GM21576 (cell line): ENCODE measurements around the gene HNF4A.

Experiments used
- ATAC-seq: cut with Tn5 transposase; IDR thresholded peaks from one replicate; pipeline ENCODE4 v1.9.1; 2021; ENCODE audit warnings: mild to moderate bottlenecking, moderate library complexity; ENCODE audit not compliant: unreplicated experiment

HNF4A gene

DNA sequence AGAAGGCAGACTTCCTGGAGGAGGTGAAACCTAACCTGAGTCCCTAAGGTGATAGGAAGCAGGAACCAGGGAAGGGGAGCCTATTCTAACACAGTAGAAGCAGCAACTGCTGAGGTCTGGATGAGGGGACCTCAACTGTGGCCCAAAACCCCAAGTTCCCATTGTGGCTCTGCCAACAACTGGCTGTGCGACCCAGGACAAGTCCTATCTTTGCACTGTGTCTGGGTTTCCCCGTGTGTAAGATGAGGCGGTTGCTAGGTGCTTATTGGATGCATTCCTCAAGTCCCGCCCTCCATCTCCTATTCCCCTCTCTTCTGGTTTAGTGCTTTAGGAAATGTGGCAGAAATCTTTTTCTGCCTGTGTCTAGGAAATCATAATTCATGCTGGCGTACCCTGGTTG, 68.0 kb downstream of the HNF4A start:
- ATAC-seq: no peak

DNA sequence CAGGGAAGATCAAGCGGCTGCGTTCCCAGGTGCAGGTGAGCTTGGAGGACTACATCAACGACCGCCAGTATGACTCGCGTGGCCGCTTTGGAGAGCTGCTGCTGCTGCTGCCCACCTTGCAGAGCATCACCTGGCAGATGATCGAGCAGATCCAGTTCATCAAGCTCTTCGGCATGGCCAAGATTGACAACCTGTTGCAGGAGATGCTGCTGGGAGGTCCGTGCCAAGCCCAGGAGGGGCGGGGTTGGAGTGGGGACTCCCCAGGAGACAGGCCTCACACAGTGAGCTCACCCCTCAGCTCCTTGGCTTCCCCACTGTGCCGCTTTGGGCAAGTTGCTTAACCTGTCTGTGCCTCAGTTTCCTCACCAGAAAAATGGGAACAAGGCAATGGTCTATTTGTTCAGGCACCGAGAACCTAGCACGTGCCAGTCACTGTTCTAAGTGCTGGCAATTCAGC, 68.6 kb downstream of the HNF4A start:
- no peak for ATAC-seq

DNA sequence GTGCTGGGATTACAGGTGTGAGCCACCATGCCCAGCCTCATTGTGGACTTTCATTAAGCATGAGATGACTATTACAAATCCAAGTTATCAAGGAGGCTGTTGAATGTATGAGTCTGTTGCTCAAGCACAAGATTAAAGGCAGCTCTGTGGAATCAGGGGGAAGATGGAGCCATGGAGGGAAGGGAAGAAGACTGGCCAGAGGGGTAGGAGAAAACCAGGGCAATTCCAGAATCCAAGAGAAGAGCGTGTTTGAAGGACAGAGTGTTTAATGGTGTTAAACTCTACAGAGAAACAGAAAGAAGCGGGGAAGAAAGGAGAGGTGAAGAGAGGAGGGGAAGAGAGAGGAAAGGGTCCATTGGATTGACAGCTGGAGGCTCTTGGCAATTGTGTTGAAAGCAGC, 70.4 kb downstream of the HNF4A start:
- no peak for ATAC-seq

DNA sequence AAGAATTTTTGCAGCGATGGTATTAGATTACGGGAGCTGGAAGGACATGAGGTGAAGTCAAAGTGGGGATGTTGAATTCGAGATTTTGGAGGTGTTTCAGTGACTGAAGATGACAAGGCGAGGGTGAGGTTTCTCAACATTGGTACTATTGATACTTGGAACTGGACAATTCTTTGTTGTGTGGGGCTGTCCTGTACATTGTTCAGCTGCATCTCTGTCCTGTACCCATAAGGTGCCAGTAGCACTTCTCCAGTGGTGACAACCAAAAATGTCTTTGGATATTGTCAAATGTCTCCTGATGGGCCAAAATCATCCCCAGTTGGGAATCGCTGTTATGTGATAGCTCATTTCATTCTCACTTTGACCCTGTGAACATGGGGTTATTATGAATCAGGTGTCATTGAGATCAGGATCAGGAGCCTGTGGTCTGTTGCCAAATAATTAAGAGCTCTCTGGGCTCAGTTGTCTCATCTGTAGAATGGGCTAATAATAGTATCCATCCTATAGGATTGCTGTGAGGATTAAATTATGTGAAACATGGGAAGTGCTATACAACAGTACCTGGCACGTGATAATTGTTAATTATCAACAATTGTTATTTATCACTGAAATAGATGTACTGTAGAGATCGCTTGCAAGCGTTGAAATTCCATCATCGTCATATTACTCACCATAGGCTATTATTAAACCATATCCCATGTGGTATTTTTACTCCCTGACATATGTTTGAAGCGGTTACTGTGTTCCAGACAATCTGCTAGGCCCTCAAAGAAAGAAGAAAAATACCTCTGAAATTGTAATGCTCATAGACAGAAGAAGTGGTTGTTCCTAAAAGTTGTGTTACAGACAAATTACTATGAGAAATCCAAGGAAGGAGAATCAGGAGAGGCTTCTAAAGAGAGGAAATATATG, 71.6 kb downstream of the HNF4A start:
- no peak for ATAC-seq

DNA sequence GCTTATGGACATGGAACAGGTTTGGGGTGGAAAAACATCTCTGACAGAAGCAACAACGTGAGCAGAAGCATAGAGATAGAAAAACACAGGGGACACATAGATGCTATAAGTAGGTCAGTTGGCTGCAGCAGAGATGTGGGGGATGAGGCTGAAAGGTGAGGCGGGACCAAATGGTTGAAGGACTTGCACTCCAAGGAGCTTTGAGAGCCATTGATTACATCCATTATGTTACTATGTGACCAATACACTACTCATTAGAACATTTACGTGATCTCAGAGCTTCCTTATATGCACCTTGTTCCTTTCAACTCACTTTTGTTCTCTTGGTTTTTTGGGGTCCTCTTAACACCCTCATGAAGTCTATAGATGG, 72.3 kb downstream of the HNF4A start:
- no peak for ATAC-seq

DNA sequence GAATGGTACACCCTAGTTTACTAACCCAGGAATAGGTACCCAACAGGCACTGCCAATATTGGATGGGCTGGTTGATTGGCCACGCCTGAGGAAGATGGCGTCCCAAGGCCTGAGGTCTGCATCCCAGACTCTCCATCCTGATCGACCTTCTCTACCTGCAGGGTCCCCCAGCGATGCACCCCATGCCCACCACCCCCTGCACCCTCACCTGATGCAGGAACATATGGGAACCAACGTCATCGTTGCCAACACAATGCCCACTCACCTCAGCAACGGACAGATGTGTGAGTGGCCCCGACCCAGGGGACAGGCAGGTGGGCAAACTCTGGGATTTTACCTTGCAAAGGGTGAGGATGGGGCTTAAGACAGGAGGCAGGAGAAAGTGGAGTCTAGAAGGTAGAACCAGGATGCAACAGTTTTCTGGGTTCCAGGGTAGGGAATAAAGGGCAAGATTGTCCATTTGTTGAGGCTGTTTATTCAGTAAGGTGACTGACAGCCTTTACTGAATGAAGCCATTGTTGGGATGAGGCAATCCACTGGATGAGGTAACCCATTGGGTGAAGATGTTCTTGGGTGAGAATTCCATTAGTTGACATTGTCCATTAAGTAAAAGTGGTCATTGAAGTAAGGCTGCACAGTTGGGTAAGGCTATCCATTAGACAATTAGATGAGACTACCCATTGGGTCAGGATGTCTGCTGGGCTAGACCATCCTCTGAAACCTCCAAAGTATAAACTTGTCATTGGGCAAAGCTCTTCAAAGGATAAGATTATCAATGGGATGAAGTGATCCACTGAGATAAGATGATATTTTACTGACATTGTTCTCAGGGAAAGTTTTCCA, 72.9 kb downstream of the HNF4A start:
- ATAC-seq: no peak

DNA sequence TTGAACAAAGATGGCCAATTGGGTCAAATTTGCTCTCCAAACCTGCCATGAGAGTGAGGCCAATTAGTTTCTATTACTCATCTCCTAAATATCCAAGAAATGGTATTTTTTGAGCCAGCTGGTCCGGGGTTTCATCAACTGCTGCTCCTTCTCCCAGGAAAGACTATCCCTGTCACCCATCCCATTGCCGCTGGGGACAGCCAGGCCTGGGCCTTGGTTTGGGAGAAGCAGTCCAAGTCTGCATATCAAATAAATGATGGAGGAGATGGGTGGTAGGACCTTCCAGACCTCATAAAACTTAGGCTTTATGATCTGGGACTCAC, 73.5 kb downstream of the HNF4A start:
- ATAC-seq: no peak

DNA sequence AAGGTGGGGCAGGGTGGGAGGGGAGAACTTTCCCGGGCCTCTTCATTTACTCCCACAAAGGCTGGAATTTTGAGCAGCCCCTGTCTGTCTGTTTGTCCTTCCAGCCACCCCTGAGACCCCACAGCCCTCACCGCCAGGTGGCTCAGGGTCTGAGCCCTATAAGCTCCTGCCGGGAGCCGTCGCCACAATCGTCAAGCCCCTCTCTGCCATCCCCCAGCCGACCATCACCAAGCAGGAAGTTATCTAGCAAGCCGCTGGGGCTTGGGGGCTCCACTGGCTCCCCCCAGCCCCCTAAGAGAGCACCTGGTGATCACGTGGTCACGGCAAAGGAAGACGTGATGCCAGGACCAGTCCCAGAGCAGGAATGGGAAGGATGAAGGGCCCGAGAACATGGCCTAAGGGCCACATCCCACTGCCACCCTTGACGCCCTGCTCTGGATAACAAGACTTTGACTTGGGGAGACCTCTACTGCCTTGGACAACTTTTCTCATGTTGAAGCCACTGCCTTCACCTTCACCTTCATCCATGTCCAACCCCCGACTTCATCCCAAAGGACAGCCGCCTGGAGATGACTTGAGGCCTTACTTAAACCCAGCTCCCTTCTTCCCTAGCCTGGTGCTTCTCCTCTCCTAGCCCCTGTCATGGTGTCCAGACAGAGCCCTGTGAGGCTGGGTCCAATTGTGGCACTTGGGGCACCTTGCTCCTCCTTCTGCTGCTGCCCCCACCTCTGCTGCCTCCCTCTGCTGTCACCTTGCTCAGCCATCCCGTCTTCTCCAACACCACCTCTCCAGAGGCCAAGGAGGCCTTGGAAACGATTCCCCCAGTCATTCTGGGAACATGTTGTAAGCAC, 74.1 kb downstream of the HNF4A start:
- no peak for ATAC-seq

DNA sequence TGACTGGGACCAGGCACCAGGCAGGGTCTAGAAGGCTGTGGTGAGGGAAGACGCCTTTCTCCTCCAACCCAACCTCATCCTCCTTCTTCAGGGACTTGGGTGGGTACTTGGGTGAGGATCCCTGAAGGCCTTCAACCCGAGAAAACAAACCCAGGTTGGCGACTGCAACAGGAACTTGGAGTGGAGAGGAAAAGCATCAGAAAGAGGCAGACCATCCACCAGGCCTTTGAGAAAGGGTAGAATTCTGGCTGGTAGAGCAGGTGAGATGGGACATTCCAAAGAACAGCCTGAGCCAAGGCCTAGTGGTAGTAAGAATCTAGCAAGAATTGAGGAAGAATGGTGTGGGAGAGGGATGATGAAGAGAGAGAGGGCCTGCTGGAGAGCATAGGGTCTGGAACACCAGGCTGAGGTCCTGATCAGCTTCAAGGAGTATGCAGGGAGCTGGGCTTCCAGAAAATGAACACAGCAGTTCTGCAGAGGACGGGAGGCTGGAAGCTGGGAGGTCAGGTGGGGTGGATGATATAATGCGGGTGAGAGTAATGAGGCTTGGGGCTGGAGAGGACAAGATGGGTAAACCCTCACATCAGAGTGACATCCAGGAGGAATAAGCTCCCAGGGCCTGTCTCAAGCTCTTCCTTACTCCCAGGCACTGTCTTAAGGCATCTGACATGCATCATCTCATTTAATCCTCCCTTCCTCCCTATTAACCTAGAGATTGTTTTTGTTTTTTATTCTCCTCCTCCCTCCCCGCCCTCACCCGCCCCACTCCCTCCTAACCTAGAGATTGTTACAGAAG, 75.0 kb downstream of the HNF4A start:
- ATAC-seq: no peak

DNA sequence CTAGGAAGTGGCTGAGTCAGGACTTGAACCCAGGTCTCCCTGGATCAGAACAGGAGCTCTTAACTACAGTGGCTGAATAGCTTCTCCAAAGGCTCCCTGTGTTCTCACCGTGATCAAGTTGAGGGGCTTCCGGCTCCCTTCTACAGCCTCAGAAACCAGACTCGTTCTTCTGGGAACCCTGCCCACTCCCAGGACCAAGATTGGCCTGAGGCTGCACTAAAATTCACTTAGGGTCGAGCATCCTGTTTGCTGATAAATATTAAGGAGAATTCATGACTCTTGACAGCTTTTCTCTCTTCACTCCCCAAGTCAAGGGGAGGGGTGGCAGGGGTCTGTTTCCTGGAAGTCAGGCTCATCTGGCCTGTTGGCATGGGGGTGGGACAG, 75.6 kb downstream of the HNF4A start:
- no peak for ATAC-seq

DNA sequence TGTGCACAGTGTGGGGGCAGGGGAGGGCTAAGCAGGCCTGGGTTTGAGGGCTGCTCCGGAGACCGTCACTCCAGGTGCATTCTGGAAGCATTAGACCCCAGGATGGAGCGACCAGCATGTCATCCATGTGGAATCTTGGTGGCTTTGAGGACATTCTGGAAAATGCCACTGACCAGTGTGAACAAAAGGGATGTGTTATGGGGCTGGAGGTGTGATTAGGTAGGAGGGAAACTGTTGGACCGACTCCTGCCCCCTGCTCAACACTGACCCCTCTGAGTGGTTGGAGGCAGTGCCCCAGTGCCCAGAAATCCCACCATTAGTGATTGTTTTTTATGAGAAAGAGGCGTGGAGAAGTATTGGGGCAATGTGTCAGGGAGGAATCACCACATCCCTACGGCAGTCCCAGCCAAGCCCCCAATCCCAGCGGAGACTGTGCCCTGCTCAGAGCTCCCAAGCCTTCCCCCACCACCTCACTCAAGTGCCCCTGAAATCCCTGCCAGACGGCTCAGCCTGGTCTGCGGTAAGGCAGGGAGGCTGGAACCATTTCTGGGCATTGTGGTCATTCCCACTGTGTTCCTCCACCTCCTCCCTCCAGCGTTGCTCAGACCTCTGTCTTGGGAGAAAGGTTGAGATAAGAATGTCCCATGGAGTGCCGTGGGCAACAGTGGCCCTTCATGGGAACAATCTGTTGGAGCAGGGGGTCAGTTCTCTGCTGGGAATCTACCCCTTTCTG, 76.2 kb downstream of the HNF4A start:
- no peak for ATAC-seq

DNA sequence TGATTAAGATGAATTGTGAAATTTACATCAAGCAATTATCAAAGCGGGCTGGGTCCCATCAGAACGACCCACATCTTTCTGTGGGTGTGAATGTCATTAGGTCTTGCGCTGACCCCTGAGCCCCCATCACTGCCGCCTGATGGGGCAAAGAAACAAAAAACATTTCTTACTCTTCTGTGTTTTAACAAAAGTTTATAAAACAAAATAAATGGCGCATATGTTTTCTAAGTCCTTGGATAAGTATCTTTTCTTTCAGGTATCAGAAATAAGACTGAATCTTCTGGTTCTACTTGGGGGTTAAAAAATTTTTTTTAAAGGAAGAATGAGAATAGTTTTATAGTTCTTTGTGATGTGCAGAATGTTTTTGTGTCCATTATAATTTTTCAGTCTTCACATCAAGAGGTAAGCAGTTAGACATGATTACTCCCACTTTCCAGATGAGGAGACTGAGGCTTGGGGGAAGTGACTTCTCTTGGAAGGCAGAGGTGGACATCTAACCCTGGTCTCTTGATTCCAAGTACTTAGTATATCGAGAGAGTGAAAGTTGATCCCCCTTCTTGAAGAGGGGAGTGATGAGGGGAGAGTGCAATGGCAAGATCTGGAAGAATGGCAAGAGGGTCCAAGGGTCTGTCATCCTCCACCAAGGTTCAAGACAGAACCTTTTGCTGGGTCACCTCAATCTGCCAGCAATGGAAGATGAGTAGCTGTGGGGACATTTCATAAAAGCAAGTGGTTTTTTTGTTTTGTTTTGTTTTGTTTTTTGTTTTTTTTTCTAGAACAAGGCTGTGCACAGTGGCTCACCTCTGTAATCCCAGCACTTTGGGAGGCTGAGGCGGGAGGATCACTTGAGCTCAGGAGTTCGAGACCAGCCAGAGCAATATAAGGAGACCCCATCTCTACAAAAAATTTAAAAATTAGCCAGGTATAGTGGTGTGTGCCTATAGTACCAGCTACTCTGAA, 77.4 kb downstream of the HNF4A start:
- no peak for ATAC-seq

DNA sequence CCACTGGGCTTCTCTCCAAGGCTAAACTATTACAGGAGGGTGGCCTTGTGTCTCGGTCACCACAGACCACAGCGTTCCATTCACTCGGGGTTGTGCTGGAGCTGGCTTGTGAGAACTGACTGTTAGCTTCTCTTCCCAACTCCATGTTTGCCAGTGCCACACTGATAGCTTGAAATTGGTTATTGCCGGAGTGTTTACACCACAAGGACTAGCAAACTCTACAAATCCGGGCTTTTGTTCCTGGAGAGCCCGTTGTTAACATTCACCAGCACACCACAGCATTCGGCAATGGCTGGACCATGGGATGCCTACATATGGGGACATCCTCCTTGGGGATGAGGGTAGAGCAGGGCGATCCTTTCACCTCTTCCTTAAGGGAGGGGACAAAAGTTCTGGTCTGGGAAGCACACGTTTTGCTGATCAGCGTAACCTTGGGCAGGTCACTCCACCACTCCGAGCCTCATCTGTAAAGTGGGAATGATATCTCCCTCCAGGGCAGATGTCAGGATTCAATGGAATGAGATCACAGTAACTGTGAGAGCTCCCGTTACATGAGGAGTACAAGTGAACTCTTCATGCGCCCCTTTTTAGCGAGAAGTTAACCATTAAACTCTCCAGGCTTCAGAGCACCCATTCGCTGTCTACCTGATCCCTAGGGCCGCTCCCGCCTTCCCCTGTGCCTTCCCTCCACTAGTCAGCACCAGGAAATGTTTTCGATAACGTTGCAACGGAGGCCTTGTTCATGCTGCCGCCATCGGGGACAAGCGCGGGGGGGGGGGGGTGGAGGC, 78.4 kb downstream of the HNF4A start:
- ATAC-seq: no peak

DNA sequence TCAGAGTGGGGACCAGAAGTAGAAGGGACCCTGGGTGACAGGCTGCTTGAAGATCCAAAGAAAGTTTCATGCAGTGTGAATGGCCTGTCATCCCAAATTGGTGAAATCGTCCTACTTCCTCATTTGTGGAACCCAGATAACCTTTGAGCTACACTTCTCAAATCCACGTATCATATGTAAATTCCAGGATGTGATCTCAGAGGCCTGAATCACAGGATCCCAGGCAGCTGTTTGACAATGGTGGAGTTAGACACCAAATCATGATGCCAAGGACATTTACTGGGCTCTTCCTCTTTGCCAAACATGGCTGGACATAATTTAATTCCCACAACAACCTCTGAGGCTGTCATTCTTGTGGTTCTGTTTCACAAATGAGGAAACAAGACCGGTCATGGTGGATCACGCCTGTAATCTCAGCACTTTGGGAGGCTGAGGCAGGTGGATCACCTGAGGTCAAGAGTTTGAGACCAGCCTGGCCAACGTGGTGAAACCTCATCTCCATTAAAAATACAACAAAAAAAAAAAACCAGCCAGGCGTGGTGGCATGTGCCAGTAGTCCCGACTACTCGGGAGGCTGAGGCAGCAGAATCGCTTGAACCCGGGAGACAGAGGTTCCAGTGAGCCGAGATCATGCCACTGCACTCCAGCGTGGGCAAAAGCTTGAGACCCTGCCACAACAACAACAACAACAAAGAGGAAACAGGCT, 80.3 kb downstream of the HNF4A start:
- ATAC-seq: no peak

DNA sequence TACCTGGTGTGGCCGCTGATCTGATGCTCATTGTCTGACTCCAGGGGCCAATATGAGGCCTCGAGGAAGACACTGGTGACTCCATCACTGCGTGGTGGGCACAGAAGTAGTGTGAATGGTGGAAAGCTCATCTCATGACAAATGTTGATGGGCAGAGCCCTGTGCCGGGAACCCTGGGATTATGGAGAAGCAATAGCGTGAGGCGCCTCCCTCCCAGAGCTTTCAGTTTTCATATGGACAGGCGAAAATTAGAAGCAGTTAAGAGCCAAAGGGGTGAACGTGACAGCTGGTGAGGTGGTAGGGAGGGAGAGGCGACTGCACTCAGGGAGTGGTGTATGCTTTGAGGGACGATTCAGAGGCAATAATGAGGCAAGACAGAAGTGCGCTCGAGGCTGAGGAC, 80.9 kb downstream of the HNF4A start:
- ATAC-seq: no peak

DNA sequence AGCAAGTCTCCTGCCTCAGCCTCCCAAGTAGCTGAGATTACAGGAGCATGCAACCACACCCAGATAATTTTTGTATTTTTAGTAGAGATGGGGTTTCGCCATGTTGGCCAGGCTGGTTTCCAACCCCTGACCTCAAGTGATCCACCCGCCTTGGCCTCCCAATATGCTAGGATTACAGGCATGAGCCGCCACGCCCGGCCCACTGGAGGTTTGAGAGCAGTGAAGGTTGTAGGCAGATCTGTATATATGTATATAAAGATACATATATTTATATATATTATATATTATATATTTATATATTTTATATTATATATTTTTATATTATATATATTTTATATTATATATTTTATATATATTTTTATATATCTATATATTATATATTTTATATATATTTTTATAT, 82.0 kb downstream of the HNF4A start:
- no peak for ATAC-seq

DNA sequence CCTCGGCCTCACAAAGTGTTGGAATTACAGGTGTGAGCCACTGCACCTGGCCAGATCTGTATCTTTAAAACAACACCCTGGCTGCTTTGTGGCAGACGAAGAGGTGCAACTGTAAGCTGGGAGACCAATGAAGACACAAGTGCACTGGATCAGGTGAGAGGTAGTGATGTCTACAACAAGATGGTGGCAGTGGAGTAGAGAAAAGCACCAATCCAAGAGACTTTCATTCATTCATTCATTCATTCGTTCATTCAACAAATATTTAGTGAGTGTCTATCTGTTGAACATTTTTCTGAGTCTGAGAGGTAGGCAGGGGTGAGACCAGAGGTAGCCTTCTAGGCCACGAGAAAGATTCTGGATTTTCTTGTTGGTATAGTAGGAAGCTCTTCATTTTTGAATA, 83.3 kb downstream of the HNF4A start:
- no peak for ATAC-seq
